H9 (cell line): Measurements from ENCODE around the gene MKRN1. TPM values are rescaled to one million over a fixed set of nuclear protein-coding genes. Genes with fewer than 3 reads are reported as not detected.
A peak's percentile ranks its signal among the peaks of the same experiment; 100 is the strongest.

Experiments used
- DNase-seq: peaks from one replicate; pipeline ENCODE4 v3.0.0-alpha.2; 2017
- H2AFZ ChIP-seq: one replicate; pipeline ENCODE4 v1.6.1; 2013; ENCODE audit warnings: mild to moderate bottlenecking, low read length, control low read depth, moderate library complexity
- H2AK5ac ChIP-seq: 2 replicates; pipeline ENCODE4 v1.6.1; 2013; ENCODE audit warnings: low read length, control low read depth, mixed read lengths; ENCODE audit not compliant: insufficient read length
- H2BK120ac ChIP-seq: one replicate; pipeline ENCODE4 v1.6.1; 2013; ENCODE audit warnings: low read depth, mild to moderate bottlenecking, low read length, control low read depth, inconsistent platforms; ENCODE audit not compliant: poor library complexity, severe bottlenecking
- H2BK12ac ChIP-seq: 2 replicates; pipeline ENCODE4 v1.6.1; 2013; ENCODE audit warnings: low read length, control low read depth, mixed read lengths, low read depth; ENCODE audit not compliant: insufficient read length
- H2BK15ac ChIP-seq: 2 replicates; pipeline ENCODE4 v1.6.1; 2013; ENCODE audit warnings: low read depth, low read length, control low read depth
- H2BK20ac ChIP-seq: one replicate; pipeline ENCODE4 v1.6.1; 2013; ENCODE audit warnings: low read depth, mild to moderate bottlenecking, low read length, control low read depth, inconsistent platforms; ENCODE audit not compliant: poor library complexity, severe bottlenecking
- H2BK5ac ChIP-seq: 2 replicates; pipeline ENCODE4 v1.6.1; 2013; ENCODE audit warnings: low read length, control low read depth, mixed read lengths; ENCODE audit not compliant: insufficient read length
- H3K14ac ChIP-seq: 2 replicates; pipeline ENCODE4 v1.6.1; 2013; ENCODE audit warnings: low read length, control low read depth; ENCODE audit not compliant: insufficient read depth
- H3K18ac ChIP-seq: 2 replicates; pipeline ENCODE4 v1.6.1; 2013; ENCODE audit warnings: low read depth, mild to moderate bottlenecking, mixed read lengths, low read length, control low read depth; ENCODE audit not compliant: insufficient read length
- H3K23ac ChIP-seq: 2 replicates; pipeline ENCODE4 v1.6.1; 2013; ENCODE audit warnings: low read length, control low read depth, mixed read lengths, low read depth; ENCODE audit not compliant: insufficient read length
- H3K23me2 ChIP-seq: 2 replicates; pipeline ENCODE4 v1.6.1; 2013; ENCODE audit warnings: low read depth, mild to moderate bottlenecking, mixed read lengths, low read length, control low read depth; ENCODE audit not compliant: insufficient read length, poor library complexity, severe bottlenecking
- H3K27ac ChIP-seq: 2 replicates; pipeline ENCODE4 v1.5.1; 2013; ENCODE audit warnings: low read length, control low read depth, mixed read lengths, low read depth; ENCODE audit not compliant: insufficient read length
- H3K27me3 ChIP-seq: 2 replicates; pipeline ENCODE4 v1.6.1; 2013; ENCODE audit warnings: low read length, control low read depth, inconsistent platforms; ENCODE audit not compliant: insufficient read depth
- H3K4ac ChIP-seq: 2 replicates; pipeline ENCODE4 v1.6.1; 2013; ENCODE audit warnings: low read depth, mild to moderate bottlenecking, control low read depth, inconsistent platforms, low read length, moderate library complexity
- H3K4me1 ChIP-seq: 2 replicates; pipeline ENCODE4 v1.6.1; 2013; ENCODE audit warnings: low read length, control low read depth, inconsistent platforms; ENCODE audit not compliant: insufficient read depth
- H3K4me2 ChIP-seq: 2 replicates; pipeline ENCODE4 v1.6.1; 2013; ENCODE audit warnings: low read length, control low read depth, mixed read lengths; ENCODE audit not compliant: insufficient read length, insufficient read depth
- H3K56ac ChIP-seq: 2 replicates; pipeline ENCODE4 v1.6.1; 2013; ENCODE audit warnings: low read depth, mild to moderate bottlenecking, mixed read lengths, low read length, control low read depth; ENCODE audit not compliant: insufficient read length
- H3K79me1 ChIP-seq: 2 replicates; pipeline ENCODE4 v1.6.1; 2013; ENCODE audit warnings: low read depth, mild to moderate bottlenecking, moderate library complexity, low read length, control low read depth, inconsistent platforms; ENCODE audit not compliant: insufficient read depth, poor library complexity, severe bottlenecking
- H3K79me2 ChIP-seq: 2 replicates; pipeline ENCODE4 v1.6.1; 2013; ENCODE audit warnings: low read length, control low read depth, inconsistent platforms; ENCODE audit not compliant: insufficient read depth
- H3K9ac ChIP-seq: 2 replicates; pipeline ENCODE4 v1.6.1; 2013; ENCODE audit warnings: low read length, control low read depth, mixed read lengths; ENCODE audit not compliant: insufficient read length; ENCODE audit errors: extremely low read depth
- H3K9me3 ChIP-seq: one replicate; pipeline ENCODE4 v1.6.1; 2013; ENCODE audit warnings: low read depth, low read length, inconsistent platforms; ENCODE audit not compliant: control insufficient read depth
- H3T11ph ChIP-seq: one replicate; pipeline ENCODE4 v1.6.1; 2013; ENCODE audit warnings: mild to moderate bottlenecking, low read length, control low read depth, inconsistent platforms
- H4K20me1 ChIP-seq: one replicate; pipeline ENCODE4 v1.6.1; 2013; ENCODE audit not compliant: control insufficient read depth, insufficient read length, insufficient read depth
- H4K5ac ChIP-seq: 2 replicates; pipeline ENCODE4 v1.6.1; 2013; ENCODE audit warnings: low read depth, mild to moderate bottlenecking, mixed read lengths, low read length, control low read depth; ENCODE audit not compliant: insufficient read length
- H4K8ac ChIP-seq: replicated peaks from 2 replicates; pipeline ENCODE4 v1.6.1; 2013; ENCODE audit warnings: low read length, control low read depth, mixed read lengths, low read depth; ENCODE audit not compliant: insufficient read length
- H4K91ac ChIP-seq: 2 replicates; pipeline ENCODE4 v1.6.1; 2013; ENCODE audit warnings: low read depth, mild to moderate bottlenecking, moderate library complexity, mixed read lengths, low read length, control low read depth; ENCODE audit not compliant: insufficient read length
- H3K27ac Mint-ChIP-seq, 3 experiments: 2 replicates in 2 of 3; 3 replicates in 1 of 3; pipeline ENCODE4 v1.8.0; 2020 to 2021; ENCODE audit warnings: mixed read lengths in 3 of 3, mild to moderate bottlenecking in 1 of 3, moderate library complexity in 1 of 3
- H3K27me3 Mint-ChIP-seq: 2 replicates; pipeline ENCODE4 v1.8.0; 2021; ENCODE audit warnings: low read depth, mild to moderate bottlenecking, moderate library complexity, mixed read lengths
- H3K36me3 Mint-ChIP-seq, 3 experiments: 2 replicates in 2 of 3; 3 replicates in 1 of 3; pipeline ENCODE4 v1.8.0; 2020 to 2021; ENCODE audit warnings: low read depth in 3 of 3, mixed read lengths in 3 of 3; ENCODE audit not compliant: insufficient read depth in 1 of 3
- H3K4me1 Mint-ChIP-seq, 2 experiments: 2 replicates each; pipeline ENCODE4 v1.8.0; 2020; ENCODE audit warnings: mixed read lengths in 2 of 2
- H3K4me3 Mint-ChIP-seq, 2 experiments: 2 replicates in 1 of 2; 3 replicates in 1 of 2; pipeline ENCODE4 v1.8.0; 2020 to 2021; ENCODE audit warnings: mild to moderate bottlenecking in 2 of 2, mixed read lengths in 2 of 2, moderate library complexity in 1 of 2
- H3K9me3 Mint-ChIP-seq, 2 experiments: 2 replicates in 1 of 2; 3 replicates in 1 of 2; pipeline ENCODE4 v1.8.0; 2020; ENCODE audit warnings: mild to moderate bottlenecking in 2 of 2, mixed read lengths in 2 of 2, moderate library complexity in 1 of 2
- CTCF ChIP-seq: fragments of 200-600 bp; sonication (generic); conservative IDR thresholded peaks from 3 replicates; pipeline ENCODE4 v1.8.0; 2021; ENCODE audit warnings: antibody characterized with exemption, mild to moderate bottlenecking
- WGBS: extraction: QIAGEN DNeasy Blood & Tissue Kit; methylation state at CpG from one replicate; pipeline ENCODE4 v1.1.7; 2013; ENCODE audit warnings: missing lambda C conversion rate, low lambda C conversion rate, mixed read lengths; ENCODE audit not compliant: insufficient read length; ENCODE audit errors: extremely low coverage; 5-methylcytosine and 5-hydroxymethylcytosine counted together
- total RNA-seq: library from RNA; stranded (reverse); gene quantifications from 2 replicates; pipeline ENCODE4 v1.2.1, GENCODE V29; 2021

The MKRN1 gene
- total RNA-seq, 1 experiment from 2014 or later: 106 TPM

- Histone ChIP-seq H2BK15ac (no peak overlapping the region), H3K4me1 (peaks cover 26% of the 10 kb centered on the region), H2BK5ac (no peak overlapping the region), H3K4ac (no peak overlapping the region), H2BK20ac (no peak overlapping the region), H2AFZ (no peak overlapping the region), H2BK120ac (no peak overlapping the region), H2BK12ac (no peak overlapping the region), H4K5ac (no peak overlapping the region), H3K4me2 (peak overlapping the region; percentile 24), H3K9ac (no peak overlapping the region), H3T11ph (no peak overlapping the region), H4K91ac (no peak overlapping the region), H3K56ac (no peak overlapping the region), H4K8ac (no peak overlapping the region), H3K27ac (peak overlapping the region; percentile 75), H3K23me2 (no peaks in the 10 kb centered on the region), H2AK5ac (no peak overlapping the region), H3K14ac (no peak overlapping the region), H3K9me3 (no peaks in the 10 kb centered on the region), H3K79me1 (peaks cover 2% of the 10 kb centered on the region), H4K20me1 (no peaks in the 10 kb centered on the region), H3K27me3 (no peaks in the 10 kb centered on the region), H3K79me2 (no peaks in the 10 kb centered on the region), H3K18ac (no peak overlapping the region), H3K23ac (no peak overlapping the region)
- DNase-seq: peak; percentile 82
- no peaks in the 10 kb centered on the region for H3K27me3 Mint-ChIP-seq
- peak overlapping the region in 1 of 2 experiments; percentile 45; a peak in 2 of 5 replicates for H3K4me3 Mint-ChIP-seq
- TF ChIP-seq CTCF: no peak
- H3K36me3 Mint-ChIP-seq: peaks cover 47 to 67% (median 66%) of the 10 kb centered on the region in 3 experiments
- no peaks in the 10 kb centered on the region for H3K9me3 Mint-ChIP-seq
- peaks cover 76 to 78% of the 10 kb centered on the region in 2 experiments for H3K4me1 Mint-ChIP-seq
- WGBS: no CpG with 5 or more reads among the region's 4 CpGs
- peak overlapping the region; percentile 29 to 98 (median 93); a peak in 5 of 7 replicates for H3K27ac Mint-ChIP-seq
Observed at GRCh38 chr7:140455743-140456142, 23.6 kb downstream of the MKRN1 start.
